Measurements from ENCODE around the gene PRSS33. TPM values are rescaled to one million over a fixed set of nuclear protein-coding genes. Genes with fewer than 3 reads are reported as not detected.

Gene PRSS33
- total RNA-seq, 1 experiment from 2014 or later: not detected

DNA sequence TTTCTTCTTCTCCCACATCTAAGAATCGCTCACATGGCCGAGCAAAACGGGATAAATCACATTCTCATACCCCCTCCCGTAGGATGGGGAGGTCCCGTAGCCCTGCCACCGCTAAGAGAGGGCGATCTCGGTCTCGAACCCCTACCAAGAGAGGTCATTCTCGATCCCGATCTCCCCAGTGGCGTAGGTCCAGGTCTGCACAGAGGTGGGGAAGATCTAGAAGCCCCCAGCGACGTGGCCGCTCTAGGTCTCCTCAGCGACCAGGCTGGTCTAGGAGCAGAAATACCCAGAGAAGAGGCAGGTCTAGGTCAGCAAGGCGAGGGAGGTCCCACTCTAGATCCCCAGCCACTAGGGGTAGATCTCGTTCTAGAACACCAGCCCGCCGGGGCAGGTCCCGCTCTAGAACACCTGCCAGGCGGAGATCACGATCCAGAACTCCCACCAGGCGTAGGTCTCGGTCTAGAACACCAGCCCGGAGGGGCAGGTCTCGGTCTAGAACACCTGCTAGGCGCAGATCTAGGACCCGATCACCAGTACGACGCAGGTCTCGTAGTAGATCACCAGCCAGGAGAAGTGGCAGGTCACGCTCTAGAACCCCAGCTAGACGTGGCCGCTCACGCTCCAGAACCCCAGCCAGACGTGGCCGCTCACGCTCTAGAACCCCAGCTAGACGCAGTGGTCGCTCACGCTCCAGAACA, 25.3 kb downstream of the PRSS33 start:
- Histone ChIP-seq H4K20me1 (ENCODE audit: insufficient read depth, low read depth, low read length) (peaks cover 78% of the 10 kb centered on the region), H3K9ac (ENCODE audit: low read length) (no peak overlapping the region), H3K27me3 (ENCODE audit: low read length) (no peaks in the 10 kb centered on the region), H3K4me1 (ENCODE audit: low read length) (no peaks in the 10 kb centered on the region), H3K9me3 (ENCODE audit: low read length) (no peaks in the 10 kb centered on the region), H3K79me2 (ENCODE audit: low read length) (peaks cover 80% of the 10 kb centered on the region), H3K4me2 (ENCODE audit: low read depth, low read length, poor library complexity, severe bottlenecking) (no peak overlapping the region), H3K27ac (ENCODE audit: low read length) (no peak overlapping the region), H3K4me3 (ENCODE audit: low read length) (no peak overlapping the region), H3K36me3 (ENCODE audit: insufficient read depth, low read length) (peaks cover 90% of the 10 kb centered on the region), H3K9me2 (replicated peaks; ENCODE audit: insufficient read depth, low read length) (no peaks in the 10 kb centered on the region), H2AFZ (ENCODE audit: low read length) (no peak overlapping the region)
- DNase-seq: no peak

DNA sequence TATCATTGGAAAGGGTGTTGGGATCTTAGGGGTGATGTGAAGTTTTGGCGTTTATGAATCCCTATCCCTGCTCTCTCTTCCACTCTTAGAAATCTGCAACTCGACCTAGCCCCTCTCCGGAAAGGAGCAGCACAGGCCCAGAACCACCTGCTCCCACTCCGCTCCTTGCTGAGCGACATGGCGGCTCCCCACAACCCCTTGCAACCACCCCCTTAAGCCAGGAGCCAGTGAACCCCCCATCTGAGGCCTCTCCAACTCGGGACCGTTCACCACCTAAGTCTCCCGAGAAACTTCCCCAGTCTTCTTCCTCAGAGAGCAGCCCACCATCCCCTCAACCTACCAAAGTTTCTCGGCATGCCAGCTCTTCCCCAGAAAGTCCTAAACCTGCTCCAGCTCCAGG, 25.9 kb downstream of the PRSS33 start:
- H3K9me3 ChIP-seq (ENCODE audit: low read length): no peaks in the 10 kb centered on the region
- H3K4me3 ChIP-seq (ENCODE audit: low read length): no peak overlapping the region
- H3K27me3 ChIP-seq (ENCODE audit: low read length): no peaks in the 10 kb centered on the region
- H3K36me3 ChIP-seq (ENCODE audit: insufficient read depth, low read length): peaks cover 92% of the 10 kb centered on the region
- no peak overlapping the region for H3K9ac ChIP-seq (ENCODE audit: low read length)
- no peak for DNase-seq
- H3K79me2 ChIP-seq (ENCODE audit: low read length): peaks cover 85% of the 10 kb centered on the region
- no peaks in the 10 kb centered on the region for H3K4me1 ChIP-seq (ENCODE audit: low read length)
- no peak overlapping the region for H3K4me2 ChIP-seq (ENCODE audit: low read depth, low read length, poor library complexity, severe bottlenecking)
- H3K9me2 ChIP-seq (replicated peaks; ENCODE audit: insufficient read depth, low read length): no peaks in the 10 kb centered on the region
- no peak overlapping the region for H3K27ac ChIP-seq (ENCODE audit: low read length)
- H2AFZ ChIP-seq (ENCODE audit: low read length): no peak overlapping the region
- H4K20me1 ChIP-seq (ENCODE audit: insufficient read depth, low read depth, low read length): peaks cover 80% of the 10 kb centered on the region

DNA sequence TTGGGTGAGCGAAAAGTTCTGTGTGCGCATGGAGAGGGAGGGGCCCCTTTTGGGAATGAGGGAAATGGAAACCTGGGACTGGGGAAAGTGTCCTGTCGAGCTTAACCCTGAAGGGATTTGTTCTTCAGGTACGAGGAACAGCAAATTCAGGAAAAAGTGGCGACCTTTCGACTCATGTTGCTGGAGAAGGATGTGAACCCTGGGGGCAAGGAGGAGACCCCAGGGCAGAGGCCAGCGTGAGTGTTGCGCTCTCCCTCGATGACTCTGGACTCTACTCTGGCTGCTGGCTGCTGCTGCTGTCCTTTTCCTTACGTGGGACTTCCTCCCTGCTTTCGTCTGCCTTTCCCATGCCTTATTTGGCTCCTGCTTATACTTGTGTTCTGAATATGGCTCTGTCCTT, 30.0 kb downstream of the PRSS33 start:
- H3K27me3 ChIP-seq (ENCODE audit: low read length): no peaks in the 10 kb centered on the region
- H3K27ac ChIP-seq (ENCODE audit: low read length): no peak overlapping the region
- peaks cover 78% of the 10 kb centered on the region for H4K20me1 ChIP-seq (ENCODE audit: insufficient read depth, low read depth, low read length)
- no peak overlapping the region for H3K4me2 ChIP-seq (ENCODE audit: low read depth, low read length, poor library complexity, severe bottlenecking)
- DNase-seq: no peak
- peaks cover 88% of the 10 kb centered on the region for H3K36me3 ChIP-seq (ENCODE audit: insufficient read depth, low read length)
- no peak overlapping the region for H2AFZ ChIP-seq (ENCODE audit: low read length)
- H3K9me2 ChIP-seq (replicated peaks; ENCODE audit: insufficient read depth, low read length): no peaks in the 10 kb centered on the region
- H3K4me1 ChIP-seq (ENCODE audit: low read length): peaks cover 18% of the 10 kb centered on the region
- H3K9ac ChIP-seq (ENCODE audit: low read length): no peak overlapping the region
- no peak overlapping the region for H3K4me3 ChIP-seq (ENCODE audit: low read length)
- no peaks in the 10 kb centered on the region for H3K9me3 ChIP-seq (ENCODE audit: low read length)
- peaks cover 92% of the 10 kb centered on the region for H3K79me2 ChIP-seq (ENCODE audit: low read length)

DNA sequence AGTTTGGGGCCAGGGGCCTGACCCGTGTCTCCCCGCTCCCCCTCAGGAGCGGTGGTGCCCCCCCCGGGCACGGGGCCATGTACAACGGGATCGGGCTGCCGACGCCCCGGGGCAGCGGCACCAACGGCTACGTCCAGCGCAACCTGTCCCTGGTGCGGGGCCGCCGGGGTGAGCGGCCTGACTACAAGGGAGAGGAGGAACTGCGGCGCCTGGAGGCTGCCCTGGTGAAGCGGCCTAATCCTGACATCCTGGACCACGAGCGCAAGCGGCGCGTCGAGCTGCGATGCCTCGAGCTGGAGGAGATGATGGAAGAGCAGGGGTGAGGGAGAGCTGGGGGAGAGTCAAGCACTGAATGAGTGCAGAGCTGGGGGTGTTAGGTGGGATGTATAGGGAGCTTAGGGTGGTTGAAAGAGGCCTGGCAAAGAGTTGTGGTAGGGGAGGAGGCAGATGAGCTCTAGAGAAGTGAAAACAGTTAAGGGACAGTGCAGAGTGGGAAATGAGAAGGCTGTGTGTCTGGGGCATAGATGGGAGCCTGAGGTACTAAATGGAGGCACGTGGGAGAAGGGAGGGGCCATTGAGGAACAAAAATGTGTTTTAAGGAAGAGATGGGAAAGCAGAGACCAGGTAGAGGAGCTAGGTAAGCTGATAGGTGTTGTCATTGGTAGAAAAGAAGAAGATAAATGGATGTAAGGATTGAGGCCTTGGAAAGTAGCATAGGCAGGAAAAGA, 30.9 kb downstream of the PRSS33 start:
- DNase-seq: no peak
- Histone ChIP-seq H4K20me1 (ENCODE audit: insufficient read depth, low read depth, low read length) (peaks cover 69% of the 10 kb centered on the region), H3K9me3 (ENCODE audit: low read length) (no peaks in the 10 kb centered on the region), H3K9ac (ENCODE audit: low read length) (no peak overlapping the region), H3K27me3 (ENCODE audit: low read length) (no peaks in the 10 kb centered on the region), H3K4me2 (ENCODE audit: low read depth, low read length, poor library complexity, severe bottlenecking) (no peak overlapping the region), H3K79me2 (ENCODE audit: low read length) (peaks cover 85% of the 10 kb centered on the region), H3K9me2 (replicated peaks; ENCODE audit: insufficient read depth, low read length) (no peaks in the 10 kb centered on the region), H3K4me1 (ENCODE audit: low read length) (peaks cover 23% of the 10 kb centered on the region), H3K4me3 (ENCODE audit: low read length) (no peak overlapping the region), H3K36me3 (ENCODE audit: insufficient read depth, low read length) (peaks cover 79% of the 10 kb centered on the region), H3K27ac (ENCODE audit: low read length) (no peak overlapping the region), H2AFZ (ENCODE audit: low read length) (no peak overlapping the region)

DNA sequence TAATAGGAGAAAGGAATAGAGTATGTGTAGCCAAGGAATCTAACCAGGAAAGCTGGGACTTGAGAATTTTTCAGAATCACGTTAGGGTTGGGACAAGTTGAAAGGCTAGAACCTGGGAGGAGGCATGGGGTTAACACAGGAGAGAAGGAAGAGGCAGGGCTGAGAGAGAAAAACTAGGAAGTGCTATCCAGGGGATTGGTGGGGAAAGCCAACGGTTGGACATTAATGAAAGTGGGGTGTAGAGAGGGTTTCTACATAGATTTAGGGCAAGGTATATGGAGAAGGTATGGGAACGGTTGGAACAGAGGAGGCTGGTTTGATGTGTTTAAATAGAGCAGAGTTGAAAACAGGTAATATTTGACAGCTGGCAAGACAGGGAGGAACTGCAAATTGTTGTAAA, 32.2 kb downstream of the PRSS33 start:
- peak overlapping the region; percentile 81 for H3K4me2 ChIP-seq (ENCODE audit: low read depth, low read length, poor library complexity, severe bottlenecking)
- peak overlapping the region; percentile 19; the same call in 1 of the 2 replicates for H3K27ac ChIP-seq (ENCODE audit: low read length)
- H4K20me1 ChIP-seq (ENCODE audit: insufficient read depth, low read depth, low read length): peaks cover 65% of the 10 kb centered on the region
- H3K27me3 ChIP-seq (ENCODE audit: low read length): no peaks in the 10 kb centered on the region
- no peaks in the 10 kb centered on the region for H3K9me2 ChIP-seq (replicated peaks; ENCODE audit: insufficient read depth, low read length)
- H3K36me3 ChIP-seq (ENCODE audit: insufficient read depth, low read length): peaks cover 66% of the 10 kb centered on the region
- no peak for DNase-seq
- H3K79me2 ChIP-seq (ENCODE audit: low read length): peaks cover 85% of the 10 kb centered on the region
- peak overlapping the region; percentile 24; the same call in 1 of the 2 replicates for H3K9ac ChIP-seq (ENCODE audit: low read length)
- peaks cover 32% of the 10 kb centered on the region for H3K4me1 ChIP-seq (ENCODE audit: low read length)
- no peak overlapping the region for H3K4me3 ChIP-seq (ENCODE audit: low read length)
- H3K9me3 ChIP-seq (ENCODE audit: low read length): no peaks in the 10 kb centered on the region
- H2AFZ ChIP-seq (ENCODE audit: low read length): no peak overlapping the region

DNA sequence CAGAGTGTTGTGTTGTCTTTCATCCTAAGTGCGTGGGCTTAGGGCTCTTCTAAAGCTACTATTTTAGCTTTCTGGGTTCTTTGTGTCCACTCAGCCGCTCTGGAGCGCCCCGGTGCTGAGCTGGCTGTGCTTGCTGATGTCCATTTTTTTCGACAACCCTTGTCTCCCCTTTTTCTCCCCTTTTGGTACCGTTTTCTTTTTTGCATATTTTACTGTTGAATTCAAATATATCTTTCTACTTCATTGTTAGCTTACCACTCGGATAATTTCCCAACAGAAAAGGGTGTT, 33.7 kb downstream of the PRSS33 start:
- peaks cover 70% of the 10 kb centered on the region for H3K79me2 ChIP-seq (ENCODE audit: low read length)
- peak overlapping the region; percentile 81 for H3K4me2 ChIP-seq (ENCODE audit: low read depth, low read length, poor library complexity, severe bottlenecking)
- H3K27me3 ChIP-seq (ENCODE audit: low read length): no peaks in the 10 kb centered on the region
- H3K36me3 ChIP-seq (ENCODE audit: insufficient read depth, low read length): peaks cover 51% of the 10 kb centered on the region
- peak overlapping the region; percentile 93 for H3K27ac ChIP-seq (ENCODE audit: low read length)
- H3K9me3 ChIP-seq (ENCODE audit: low read length): no peaks in the 10 kb centered on the region
- no peaks in the 10 kb centered on the region for H3K9me2 ChIP-seq (replicated peaks; ENCODE audit: insufficient read depth, low read length)
- H2AFZ ChIP-seq (ENCODE audit: low read length): no peak overlapping the region
- H3K4me1 ChIP-seq (ENCODE audit: low read length): peaks cover 32% of the 10 kb centered on the region
- peak overlapping the region; percentile 81 for H3K4me3 ChIP-seq (ENCODE audit: low read length)
- no peak for DNase-seq
- peaks cover 52% of the 10 kb centered on the region for H4K20me1 ChIP-seq (ENCODE audit: insufficient read depth, low read depth, low read length)
- H3K9ac ChIP-seq (ENCODE audit: low read length): peak overlapping the region; percentile 96

DNA sequence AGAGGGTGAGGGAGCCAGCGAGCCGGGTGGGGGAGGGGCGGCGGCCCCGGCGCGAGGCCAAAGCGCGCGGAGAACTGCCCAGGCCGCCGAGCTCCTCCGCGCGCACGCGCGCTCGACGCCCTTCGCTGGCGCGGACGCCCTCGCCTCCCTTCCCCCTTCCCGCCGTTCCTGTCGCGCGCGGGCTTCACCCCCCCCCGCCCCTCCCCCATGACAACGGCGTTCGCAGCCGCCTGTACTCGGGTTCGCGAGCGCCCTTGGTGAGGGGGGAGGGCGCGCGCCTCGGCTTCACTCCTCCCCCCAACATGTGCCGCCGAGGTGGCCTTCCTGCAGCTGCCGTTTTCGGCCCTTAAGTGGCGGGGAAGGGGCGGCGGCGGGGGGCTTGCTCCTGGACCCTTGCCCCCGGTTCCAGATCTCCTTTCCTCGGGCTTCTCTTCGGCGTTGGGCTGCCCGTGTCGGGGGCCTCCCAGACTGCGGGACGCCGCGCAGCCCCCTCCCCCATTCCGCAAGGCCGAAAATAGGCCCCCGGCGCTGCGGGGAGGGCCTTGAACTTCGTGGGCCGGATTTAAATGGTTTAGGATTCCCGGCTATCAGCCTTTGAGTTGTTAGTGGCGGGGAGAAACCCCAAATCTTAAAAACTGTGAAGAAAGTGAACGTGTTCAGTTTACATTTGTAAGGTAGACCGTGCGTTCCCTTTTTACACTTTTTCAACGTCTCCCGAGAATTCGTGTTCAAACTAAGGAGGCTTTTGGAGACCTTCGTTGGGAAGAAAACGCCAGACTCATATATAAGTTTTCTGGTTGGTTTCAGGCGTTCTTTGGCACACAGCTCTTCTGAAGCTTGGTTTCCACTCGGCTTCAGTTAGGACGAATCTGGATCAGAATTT, 34.3 kb downstream of the PRSS33 start:
- Histone ChIP-seq H3K4me2 (ENCODE audit: low read depth, low read length, poor library complexity, severe bottlenecking) (peak overlapping the region; percentile 81), H3K4me1 (ENCODE audit: low read length) (peaks cover 32% of the 10 kb centered on the region), H3K27me3 (ENCODE audit: low read length) (no peaks in the 10 kb centered on the region), H3K9ac (ENCODE audit: low read length) (peak overlapping the region; percentile 96), H3K36me3 (ENCODE audit: insufficient read depth, low read length) (peaks cover 46% of the 10 kb centered on the region; the same call in 1 of the 2 replicates), H3K9me3 (ENCODE audit: low read length) (no peaks in the 10 kb centered on the region), H3K4me3 (ENCODE audit: low read length) (peak overlapping the region; percentile 81), H3K79me2 (ENCODE audit: low read length) (peaks cover 65% of the 10 kb centered on the region), H3K27ac (ENCODE audit: low read length) (peak overlapping the region; percentile 93), H3K9me2 (replicated peaks; ENCODE audit: insufficient read depth, low read length) (no peaks in the 10 kb centered on the region), H4K20me1 (ENCODE audit: insufficient read depth, low read depth, low read length) (peaks cover 48% of the 10 kb centered on the region), H2AFZ (ENCODE audit: low read length) (no peak overlapping the region)
- DNase-seq: peak; percentile 92
